22Rv1 (cell line): ENCODE data around the gene DIP2C.

Experiments
- CTCF ChIP-seq: fragments of 450-650 bp; IDR thresholded peaks from 2 replicates; pipeline ENCODE4 v1.5.1; 2017; ENCODE audit warnings: mild to moderate bottlenecking
- ZFX ChIP-seq: fragments of 450-650 bp; IDR thresholded peaks from 2 replicates; pipeline ENCODE4 v1.6.1; 2017; ENCODE audit warnings: antibody characterized with exemption, borderline replicate concordance

- TF ChIP-seq CTCF (no peak), ZFX (no peak)
These were observed 381.8 kb downstream of the DIP2C start for GRCh38 chr10:307659-308058.
